H1 (cell line): Measurements from ENCODE around the gene PSME2. TPM values are rescaled to one million over a fixed set of nuclear protein-coding genes. Genes with fewer than 3 reads are reported as not detected.

Experiments used
- ATF3 ChIP-seq: IDR thresholded peaks from 2 replicates; pipeline ENCODE4 v1.6.1; 2011; ENCODE audit warnings: low read depth, mild to moderate bottlenecking, low read length; ENCODE audit not compliant: insufficient read depth
- JUN ChIP-seq: IDR thresholded peaks from 2 replicates; pipeline ENCODE4 v1.6.1; 2011; ENCODE audit warnings: low read depth, mild to moderate bottlenecking, improper control_type of control experiment, low read length
- SP1 ChIP-seq: IDR thresholded peaks from 2 replicates; pipeline ENCODE4 v1.6.1; 2011; ENCODE audit warnings: low read depth, low read length
- YY1 ChIP-seq: IDR thresholded peaks from 2 replicates; pipeline ENCODE4 v1.6.1; 2011; ENCODE audit warnings: low read depth, mild to moderate bottlenecking, low read length
- polyA plus RNA-seq, 7 experiments: library from polyadenylated mRNA; depleted of rRNA in 3 of 7; stranded (reverse) in 5 of 7; unstranded in 2 of 7; fragments of >200 nt in 5 of 7; fragments of 200-250 nt in 2 of 7; gene quantifications; 1 replicate in 5 of 7; 2 replicates in 1 of 7; 4 replicates in 1 of 7; pipeline versions ENCODE4 v1.2.1 to v1.2.3, GENCODE V29; 2011 to 2013; ENCODE audit warnings: missing spikeins in 2 of 7, mixed read lengths in 2 of 7
- total RNA-seq: library from RNA; stranded (reverse); fragmentation: NEBNext Ultra II Directional; extraction: Animal tissue kit (Norgen Biotek cat#: 25700); gene quantifications from 2 replicates; pipeline ENCODE4 v1.2.1, GENCODE V29; 2021

Gene PSME2
- total and polyA plus RNA-seq, 2 of the 8 experiments (the other 6 are each of a cell fraction or from before 2014, with no cell fraction given) = 71.8 to 111 TPM

GRCh38 chr14:24190416-24190815 is 44.0 kb upstream of the PSME2 start (continued):
- TF ChIP-seq ATF3 = no peak
- TF ChIP-seq SP1 = no peak
- no peak for TF ChIP-seq YY1
- TF ChIP-seq JUN = no peak
